Colon (tissue), 2 donors: ENCODE measurements around the gene BANP.
"Not testable (repeated sequence)": the region's sequence is repeated elsewhere in the genome, so short reads cannot be mapped to it uniquely, and the experiment has no call there.

Experiments used
- FAIRE-seq: peaks from 2 replicates; lab custom pipeline; 2012; peaks lifted over from hg19 to GRCh38; lab: Jason Lieb, UNC
- donor health status: control.
- donor health status: control.

BANP gene

DNA sequence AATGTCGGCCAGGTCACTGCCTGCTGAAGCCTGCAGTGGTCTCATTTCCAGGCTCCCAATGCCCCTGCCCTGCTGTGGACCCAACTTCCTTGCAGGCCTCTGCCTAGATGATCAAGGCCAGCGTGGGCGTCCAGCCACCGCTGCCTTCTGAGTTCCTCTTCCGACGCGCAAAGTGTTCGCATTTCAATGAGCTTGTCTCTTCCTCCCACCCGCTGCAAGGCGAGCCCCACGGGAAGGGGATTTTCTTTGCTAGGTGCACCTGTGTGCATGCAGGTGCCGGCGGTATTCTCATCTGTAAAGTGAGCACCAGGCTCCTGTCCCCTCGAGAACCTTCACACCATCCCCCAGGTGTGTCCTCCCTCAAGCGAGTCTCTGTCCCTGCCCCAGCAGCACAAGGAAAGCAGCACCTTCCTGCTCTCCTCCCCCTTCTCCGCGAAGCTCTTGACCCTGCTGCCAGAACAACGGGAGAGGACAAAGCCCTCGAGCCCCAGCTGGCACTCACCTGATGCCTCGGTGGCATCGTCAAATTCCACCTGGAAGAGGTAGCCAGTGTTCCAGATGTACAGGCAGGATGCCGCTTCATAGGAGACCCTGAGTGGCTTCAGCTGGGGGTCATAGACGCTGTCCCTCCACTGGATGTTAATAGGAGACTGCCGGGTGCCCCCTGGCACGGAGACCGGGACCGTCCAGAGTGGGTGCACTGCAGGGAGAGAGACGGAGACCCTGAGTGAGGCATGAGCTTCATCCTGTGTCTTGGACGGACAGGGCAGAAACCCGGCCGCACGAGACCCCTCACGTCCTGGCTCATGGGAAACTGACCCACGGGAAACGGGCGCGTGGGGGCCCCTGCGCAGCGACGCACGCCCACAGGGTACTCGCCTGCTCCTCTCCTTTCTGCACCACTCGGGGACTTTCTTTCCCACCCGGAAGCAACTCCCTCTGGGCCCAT, 24.7 kb upstream of the BANP start:
- FAIRE-seq = no peak

GRCh38 chr16:87927195-87927562, 24.1 kb upstream of the BANP start:
- no peak for FAIRE-seq

- FAIRE-seq = no peak
Observed at GRCh38 chr16:87929986-87930385, 21.2 kb upstream of the BANP start.

- FAIRE-seq = no peak
Observed at GRCh38 chr16:87930456-87930855, 20.8 kb upstream of the BANP start.

- no peak for FAIRE-seq
Observed at GRCh38 chr16:87931504-87931903, 19.7 kb upstream of the BANP start.

DNA sequence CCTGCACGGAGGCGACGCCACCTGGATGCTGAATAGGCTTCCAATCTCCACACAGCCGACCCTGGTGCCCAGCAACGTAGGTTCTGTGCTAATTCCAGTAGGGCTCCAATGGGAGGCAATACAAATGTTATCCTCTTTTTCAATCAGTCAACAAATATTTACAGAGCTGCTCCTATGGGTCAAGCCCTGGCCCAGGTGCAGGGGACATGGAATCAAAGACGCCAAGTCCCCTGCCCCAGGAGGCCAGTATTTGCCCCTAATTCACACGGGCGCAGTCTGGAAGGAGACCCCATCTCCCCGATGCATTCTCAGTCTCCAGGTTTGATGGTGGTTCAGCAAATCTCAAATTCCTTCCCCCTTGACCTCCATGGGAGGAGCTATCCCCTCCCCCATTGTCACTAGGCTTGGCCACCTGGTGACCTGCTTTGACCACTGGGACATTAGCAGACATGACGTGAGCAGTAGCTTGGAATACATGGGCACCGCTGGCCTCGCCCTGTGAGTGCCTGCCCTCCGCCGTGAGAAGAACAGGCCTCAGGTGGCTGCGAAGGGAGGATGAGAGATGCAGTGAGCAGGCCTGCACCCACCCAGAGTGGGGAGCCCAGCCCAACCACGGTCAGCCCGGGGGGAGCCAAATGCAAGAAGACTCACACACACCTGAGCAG, 18.6 kb upstream of the BANP start:
- not testable (repeated sequence) for FAIRE-seq

- no peak for FAIRE-seq
Observed at GRCh38 chr16:87933140-87933495, 18.1 kb upstream of the BANP start.

GRCh38 chr16:87934752-87935425, 16.3 kb upstream of the BANP start:
- not testable (repeated sequence) for FAIRE-seq

DNA sequence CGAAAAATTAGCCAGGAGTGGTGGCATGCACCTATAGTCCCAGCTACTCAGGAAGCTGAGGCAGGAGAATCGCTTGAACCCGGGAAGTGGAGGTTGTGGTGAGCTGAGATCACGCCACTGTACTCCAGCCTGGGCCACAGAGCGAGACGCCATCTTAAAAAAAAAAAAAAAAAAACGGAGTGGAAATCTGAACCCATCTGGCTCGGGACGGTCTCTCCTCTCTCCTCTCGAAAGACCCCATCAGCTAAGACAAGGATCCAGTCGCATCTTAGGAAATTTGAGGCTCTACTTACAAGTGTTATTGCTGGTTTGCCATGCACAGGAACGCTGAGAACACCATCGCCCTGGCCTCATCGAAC, 15.2 kb upstream of the BANP start:
- not testable (repeated sequence) for FAIRE-seq

DNA sequence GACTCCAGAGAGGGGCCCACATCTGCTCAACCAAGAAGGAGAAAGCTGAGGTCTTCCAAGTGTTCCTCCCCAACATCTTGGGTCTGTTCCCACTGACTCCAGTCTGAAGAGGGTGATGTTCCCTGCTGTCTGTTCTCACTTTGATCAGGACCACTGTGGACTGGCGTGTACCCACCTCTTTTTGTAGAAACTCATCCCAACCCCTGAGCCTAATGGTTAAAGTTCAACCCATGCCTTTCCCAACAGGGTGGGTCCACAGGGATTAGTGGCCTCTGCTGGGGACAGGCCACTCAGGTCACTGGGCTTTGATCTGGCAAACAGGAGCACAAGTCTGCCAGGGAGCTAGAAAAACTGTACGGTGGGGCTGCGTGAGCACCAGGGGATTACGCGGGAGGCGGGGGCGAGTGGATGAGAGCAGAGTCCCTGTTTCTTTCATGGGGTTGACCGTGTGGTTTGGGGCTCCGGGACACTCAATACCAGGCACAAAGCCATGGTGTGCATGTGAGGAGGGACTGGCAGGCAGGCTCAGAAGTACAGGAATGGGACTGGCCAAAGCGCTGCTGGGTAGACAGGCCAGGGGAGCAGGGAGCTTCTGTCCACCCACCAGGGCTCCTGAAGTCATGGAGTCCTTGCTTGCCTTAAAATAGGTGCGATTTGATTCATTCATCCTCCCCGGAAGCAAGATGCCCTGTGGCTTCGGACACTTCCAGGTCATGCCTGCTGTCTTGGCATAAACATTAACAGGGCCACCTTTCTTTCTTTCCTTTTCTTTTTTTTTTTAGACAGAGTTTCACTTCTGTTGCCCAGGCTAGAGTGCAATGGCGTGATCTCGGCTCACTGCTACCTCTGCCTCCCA, 14.6 kb upstream of the BANP start, which contains the start of gene CA5A:
Gene CA5A (minus strand): TSS at position 155 of the 856 bp plus-strand sequence. CDS start 79 bp downstream, at position 76.
- FAIRE-seq = no peak

DNA sequence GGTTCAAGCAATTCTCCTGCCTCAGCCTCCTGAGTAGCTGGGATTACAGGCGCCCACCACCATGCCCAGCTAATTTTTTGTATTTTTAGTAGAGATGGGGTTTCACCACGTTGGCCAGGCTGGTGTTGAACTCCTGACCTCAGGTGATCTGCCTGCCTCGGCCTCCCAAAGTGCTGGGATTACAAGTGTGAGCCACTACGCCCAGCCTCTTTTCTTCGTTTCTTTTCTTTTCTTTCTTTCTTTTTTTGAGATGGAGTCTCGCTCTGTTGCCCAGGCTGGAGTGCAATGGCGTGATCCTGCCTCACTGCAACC, 14.0 kb upstream of the BANP start:
- not testable (repeated sequence) for FAIRE-seq

DNA sequence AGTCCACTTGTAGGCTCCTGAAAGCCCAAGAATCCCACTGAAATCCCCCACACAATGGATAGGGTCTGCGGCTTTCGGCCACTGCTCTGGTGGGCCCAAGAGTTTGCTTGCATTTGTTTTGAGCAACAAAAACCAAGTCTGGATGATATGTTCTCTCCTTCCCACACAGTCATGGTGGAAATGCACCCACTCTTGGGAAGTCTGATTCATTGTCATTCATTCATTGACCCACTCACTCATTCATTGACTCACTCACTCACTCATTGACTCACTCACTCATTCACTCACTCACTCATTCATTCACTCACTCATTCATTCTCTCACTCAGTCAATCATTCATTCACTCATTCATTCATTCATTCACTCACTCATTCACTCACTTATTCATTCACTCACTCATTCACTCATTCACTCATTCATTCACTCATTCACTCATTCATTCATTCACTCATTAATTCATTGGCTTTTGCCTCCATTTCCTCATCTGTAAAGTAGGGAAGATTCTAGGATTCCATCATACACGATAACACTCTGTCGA, 12.8 kb upstream of the BANP start:
- no peak for FAIRE-seq

GRCh38 chr16:87939562-87940423, 11.4 kb upstream of the BANP start:
- FAIRE-seq = no peak

- no peak for FAIRE-seq
Observed at GRCh38 chr16:87942680-87943079, 8.6 kb upstream of the BANP start.

DNA sequence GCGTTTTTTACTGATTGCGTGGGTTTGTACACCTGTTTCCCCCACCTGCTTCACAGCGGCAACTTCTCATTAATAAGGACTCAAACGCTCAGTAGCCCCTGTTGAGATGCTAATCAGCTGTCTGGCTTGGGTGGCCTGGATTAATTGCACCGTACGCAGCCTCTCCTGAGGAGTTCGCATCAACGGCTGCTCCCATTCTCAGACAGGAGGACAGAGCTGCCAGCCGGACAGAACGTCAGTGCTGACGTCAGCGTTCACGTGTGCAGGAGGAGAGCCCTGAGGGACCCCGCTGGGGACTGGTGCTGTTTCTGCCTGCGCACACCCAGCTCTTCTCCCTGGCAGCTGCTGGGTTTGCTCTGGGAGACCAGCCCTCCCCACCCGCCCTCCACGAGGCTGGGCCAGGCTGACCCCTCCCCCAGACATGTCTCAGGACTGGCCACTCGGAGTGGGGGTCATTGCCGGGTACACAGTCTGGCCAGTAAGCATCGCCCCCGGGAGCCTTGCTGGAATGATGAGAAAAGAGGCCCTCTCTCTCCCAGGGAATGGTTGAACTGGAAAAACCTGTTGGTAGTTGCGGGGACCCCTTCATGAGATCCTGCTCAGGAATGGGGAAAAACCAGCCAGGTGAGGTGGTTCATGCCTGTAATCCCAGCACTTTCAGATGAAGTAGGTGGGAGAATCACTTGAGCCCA, 5.7 kb upstream of the BANP start:
- FAIRE-seq = no peak

GRCh38 chr16:87946596-87947347, 4.5 kb upstream of the BANP start:
- no peak for FAIRE-seq

DNA sequence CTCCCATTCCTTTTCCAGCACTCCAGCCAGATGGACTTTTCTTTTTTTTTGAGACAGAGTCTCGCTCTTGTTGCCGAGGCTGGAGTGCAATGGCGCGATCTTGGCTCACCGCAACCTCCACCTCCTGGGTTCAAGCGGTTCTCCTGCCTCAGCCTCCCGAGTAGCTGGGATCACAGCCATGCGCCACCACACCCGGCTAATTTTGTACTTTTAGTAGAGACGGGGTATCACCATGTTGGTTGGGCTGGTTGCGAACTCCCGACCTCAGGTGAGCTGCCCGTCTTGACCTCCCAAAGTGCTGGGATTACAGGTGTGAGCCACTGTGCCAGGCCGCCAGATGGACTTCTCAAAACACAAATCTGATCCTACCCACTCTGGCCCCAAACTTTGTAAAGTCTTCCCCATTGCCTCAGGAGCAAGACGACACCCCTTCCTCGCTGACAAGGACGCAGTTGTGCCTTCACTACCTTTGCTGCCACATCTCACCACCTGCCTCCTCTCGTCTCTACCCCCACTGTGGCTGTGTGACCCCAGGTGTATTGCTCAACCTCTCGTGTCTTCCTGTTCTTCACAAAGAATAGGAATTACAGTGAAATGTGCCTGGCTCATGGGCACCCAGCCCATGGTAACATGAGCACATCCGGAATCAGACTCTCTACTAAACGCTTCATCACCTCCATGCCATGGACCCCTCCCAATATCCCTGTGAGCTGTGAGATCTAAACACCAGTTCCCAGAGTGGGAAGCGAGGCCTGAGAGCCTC, 3.7 kb upstream of the BANP start:
- no peak for FAIRE-seq

- FAIRE-seq = no peak
Observed at GRCh38 chr16:87948119-87948545, 3.1 kb upstream of the BANP start.

DNA sequence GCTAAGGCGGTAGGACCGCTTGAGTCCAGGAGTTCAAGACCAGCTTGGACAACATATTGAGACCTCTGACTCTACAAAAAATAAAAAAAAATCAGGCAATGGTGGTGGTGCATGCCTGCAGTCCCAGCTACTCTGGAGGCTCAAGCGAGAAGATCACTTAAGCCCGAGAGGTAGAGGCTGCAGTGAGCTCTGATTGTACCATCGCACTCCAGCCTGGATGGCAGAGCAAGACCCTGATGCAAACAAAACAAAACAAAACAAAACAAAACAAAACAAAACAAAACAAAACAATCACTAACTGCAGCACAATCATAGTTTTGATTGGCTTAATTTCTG, 2.5 kb upstream of the BANP start:
- no peak for FAIRE-seq
